ENCODE measurements around the gene ZNHIT1.

The ZNHIT1 gene

DNA sequence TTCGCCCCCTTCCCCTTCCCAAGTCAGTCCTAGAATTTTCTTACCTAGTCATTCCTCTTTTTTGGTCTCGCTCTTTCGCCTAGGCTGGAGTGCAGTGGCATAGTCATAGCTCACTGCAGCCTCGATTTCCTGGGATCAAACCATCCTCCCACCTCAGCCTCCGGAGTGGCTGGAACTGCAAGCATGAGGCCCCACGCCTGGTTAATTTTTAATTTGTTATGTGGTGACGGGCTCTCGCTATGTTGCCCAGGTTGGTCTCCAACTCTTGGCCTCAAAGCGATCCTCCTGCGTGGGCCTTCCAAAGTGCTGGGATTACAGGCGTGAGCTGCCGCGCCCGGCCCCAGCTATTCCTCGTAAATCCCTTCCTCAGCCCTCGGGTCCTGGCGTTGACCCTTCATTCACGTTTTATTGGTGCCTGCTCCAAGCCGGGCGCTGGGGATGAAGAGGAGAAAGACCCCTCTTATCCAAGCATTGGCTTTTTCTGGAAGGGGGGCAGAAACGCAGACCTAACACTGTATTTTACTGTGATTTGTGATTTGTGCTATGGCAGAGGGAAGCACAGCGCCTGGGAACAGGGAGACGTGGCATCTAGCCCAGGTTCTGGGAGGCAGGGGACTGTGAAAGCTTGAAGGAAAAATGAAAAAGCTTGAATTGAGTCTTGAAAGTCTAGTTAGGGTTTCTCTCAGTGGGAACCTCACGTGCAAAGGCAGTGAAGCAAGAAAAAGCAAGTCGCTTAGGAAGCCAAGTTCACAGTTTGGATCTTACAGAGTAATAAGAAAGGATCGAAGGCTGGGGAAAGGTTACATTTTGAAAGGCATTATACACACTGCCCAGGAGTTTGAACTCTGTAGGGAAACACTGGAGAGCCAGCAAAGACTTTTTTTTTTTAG lies 516 bp downstream of the ZNHIT1 start:
- no peak for DNase-seq (ENCODE audit: low read depth, low spot score)

DNA sequence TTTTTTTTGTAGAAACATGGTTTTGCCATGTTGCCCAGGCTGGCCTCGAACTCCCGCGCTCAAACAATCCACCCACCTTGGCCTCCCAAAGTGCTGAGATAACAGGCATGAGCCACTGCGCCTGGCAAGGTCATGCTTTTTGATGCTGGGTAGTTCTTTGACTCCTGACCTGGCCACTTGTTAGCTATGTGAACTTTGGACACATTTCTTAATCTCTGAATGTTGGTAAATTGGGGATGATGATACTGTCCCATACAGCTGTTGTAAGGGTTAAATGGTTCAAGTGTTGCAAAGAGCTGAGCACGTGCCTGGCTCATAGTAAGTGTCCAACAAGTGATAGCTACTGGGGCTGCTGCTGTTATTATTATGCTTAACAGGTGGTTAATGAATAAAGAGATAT lies 2.3 kb downstream of the ZNHIT1 start:
- no peak for DNase-seq (ENCODE audit: low read depth, low spot score)

DNA sequence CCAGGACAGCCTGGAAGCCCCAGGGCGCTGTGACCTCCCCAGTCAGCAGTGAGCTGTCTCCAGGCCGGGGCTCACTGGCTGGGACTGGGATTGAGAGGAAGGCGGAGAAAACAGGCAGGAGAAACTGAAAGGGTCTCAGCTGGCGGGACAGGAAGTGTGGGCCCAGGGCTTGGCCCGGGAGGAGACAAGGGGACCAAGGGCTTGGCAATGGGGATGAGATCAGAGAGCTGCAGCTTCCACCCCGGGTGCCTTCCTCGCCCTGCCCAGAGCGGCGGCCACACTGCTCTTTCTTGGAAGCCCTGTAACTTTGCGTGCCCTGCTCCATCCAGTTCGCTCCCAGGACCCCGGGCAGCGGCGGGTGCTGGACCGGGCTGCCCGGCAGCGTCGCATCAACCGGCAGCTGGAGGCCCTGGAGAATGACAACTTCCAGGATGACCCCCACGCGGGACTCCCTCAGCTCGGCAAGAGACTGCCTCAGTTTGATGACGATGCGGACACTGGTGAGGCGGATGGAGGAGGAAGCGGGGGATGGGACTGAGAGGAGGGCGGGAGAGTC lies 4.4 kb downstream of the ZNHIT1 start:
- DNase-seq (ENCODE audit: low read depth, low spot score) = no peak

DNA sequence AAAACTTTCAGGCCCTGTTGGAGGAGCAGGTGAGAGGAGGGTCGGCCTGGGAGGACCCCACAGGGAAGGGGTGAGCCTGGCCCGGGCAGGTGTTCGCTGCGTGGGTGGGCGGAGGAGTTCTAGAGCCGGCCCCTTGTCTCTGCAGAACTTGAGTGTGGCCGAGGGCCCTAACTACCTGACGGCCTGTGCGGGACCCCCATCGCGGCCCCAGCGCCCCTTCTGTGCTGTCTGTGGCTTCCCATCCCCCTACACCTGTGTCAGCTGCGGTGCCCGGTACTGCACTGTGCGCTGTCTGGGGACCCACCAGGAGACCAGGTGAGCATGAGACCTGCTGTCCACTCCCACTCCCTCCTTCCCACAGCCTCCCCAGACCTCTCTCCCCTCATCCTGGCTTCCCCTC lies 5.6 kb downstream of the ZNHIT1 start:
- no peak for DNase-seq (ENCODE audit: low read depth, low spot score)

DNA sequence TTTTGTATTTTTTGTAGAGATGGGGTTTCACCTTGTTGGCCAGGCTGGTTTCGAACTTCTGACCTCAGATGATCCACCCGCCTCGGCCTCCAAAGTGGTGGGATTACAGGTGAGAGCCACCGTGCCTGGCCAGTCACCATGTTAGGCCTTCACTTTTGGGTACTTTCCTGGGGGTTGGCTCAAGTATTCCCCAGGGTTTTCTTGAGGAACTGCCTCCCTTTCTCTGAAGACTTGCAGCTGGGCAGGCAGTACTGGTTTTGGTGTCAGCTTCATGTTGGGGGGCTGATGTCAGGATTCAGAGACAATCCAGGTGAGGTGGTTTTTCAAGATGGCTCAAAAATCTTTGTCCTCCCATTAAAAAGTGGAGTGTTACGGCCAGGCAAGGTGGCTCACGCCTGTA lies 7.7 kb downstream of the ZNHIT1 start:
- no peak for DNase-seq (ENCODE audit: low read depth, low spot score)

DNA sequence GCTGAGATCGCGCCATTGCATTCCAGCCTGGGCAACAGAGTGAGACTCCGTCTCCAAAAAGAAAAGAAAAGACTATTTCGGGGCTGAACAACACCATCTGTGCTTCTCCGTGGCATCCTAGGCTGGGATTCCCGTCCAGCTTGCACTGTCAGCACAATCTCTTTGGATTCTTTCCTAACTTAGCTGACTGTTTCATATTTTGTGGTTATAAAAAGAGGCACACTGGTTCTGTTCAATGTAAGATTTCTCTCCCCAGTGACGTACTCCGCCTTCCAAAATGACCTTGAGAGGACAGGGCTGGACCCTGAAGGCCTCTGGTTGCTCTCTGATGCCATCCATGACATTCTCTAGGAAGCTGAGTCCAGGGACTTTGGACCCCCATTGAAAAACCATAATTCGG lies 8.8 kb downstream of the ZNHIT1 start:
- DNase-seq (ENCODE audit: low read depth, low spot score) = no peak

DNA sequence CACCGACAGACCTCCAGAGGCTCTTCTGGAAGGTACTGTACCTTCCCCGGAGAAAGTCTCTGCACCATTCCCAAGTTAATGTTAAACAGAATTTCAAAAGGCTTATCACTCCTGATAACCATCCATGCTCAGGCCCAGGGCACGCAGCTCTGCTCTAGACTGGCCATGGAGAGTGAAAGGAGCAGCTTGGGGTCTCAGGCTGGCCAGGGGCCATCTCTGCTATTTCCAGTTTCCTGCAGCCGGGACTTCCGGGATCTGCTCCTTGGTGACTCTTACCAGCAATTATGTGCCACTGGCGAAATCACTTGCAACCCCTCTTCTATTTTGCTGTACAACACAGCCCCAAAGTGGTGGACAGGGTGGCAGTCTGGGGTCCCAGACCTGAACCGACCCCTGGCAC lies 13.7 kb downstream of the ZNHIT1 start:
- DNase-seq (ENCODE audit: low read depth, low spot score) = no peak

DNA sequence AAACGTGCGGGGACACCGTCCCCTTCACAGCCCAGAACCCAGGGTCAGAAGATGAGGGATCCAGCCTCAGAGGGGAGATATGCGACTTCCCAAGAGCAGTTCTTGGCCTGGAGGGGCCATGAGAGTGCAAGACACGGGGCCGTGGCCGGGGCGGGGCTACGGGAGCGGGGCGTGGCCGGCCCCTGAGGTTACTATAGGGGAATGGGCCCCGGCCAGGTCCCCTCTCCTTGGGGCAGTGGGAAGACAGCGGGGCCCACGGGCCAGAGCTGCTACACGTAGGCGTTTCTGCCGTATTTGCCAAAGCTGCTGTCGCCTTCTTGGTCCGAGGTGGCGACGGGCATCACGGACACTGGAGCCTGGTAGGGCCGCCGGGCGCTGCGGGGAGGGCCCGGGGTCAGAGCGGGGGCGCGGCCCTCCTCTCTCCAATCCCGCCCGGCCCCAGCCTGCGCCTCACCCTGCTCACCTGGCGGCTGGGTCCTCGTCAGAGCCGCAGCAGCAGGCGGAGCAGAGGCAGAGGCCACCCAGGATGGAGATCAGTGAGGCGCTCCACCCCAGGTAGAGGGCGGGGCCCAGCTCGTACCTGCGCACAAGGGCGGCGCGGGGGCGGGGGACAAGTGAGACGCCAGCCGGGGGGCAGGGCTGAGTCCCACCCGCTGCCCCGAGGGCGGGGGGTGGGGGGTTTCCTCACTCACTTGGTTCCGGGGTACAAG lies 14.3 kb downstream of the ZNHIT1 start:
- DNase-seq (ENCODE audit: low read depth, low spot score) = no peak

DNA sequence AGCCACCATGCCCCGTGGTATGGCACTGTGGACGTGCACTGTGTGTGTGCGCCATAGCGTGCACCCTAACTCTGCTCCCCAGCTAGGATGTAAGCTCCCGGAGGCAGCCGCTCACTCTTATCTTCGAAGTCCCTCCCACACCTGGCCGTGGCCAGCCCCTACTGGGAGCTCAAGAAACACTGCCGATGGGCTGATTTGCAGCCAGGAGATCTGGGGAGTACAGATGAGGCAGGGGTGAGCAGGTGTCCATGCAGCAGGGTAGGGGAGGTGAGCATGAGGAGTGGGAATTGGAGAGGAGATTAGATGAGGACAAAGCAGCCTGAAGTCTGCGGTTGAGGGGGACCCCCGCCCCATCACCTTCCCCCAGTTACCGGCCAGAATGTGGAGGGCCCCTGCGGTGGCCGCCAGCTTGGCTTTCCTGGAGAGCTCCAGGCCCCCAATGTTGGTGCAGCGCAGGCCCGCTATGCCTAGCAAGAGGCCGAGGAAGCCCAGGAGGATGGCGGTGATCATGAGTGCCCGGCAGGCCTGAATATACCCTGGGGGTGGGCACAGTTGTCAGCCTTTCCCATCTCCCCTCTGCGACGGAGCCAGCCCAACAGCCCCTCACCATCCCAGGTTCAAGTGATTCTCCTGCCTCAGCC lies 16.1 kb downstream of the ZNHIT1 start:
- DNase-seq (ENCODE audit: low read depth, low spot score) = no peak

DNA sequence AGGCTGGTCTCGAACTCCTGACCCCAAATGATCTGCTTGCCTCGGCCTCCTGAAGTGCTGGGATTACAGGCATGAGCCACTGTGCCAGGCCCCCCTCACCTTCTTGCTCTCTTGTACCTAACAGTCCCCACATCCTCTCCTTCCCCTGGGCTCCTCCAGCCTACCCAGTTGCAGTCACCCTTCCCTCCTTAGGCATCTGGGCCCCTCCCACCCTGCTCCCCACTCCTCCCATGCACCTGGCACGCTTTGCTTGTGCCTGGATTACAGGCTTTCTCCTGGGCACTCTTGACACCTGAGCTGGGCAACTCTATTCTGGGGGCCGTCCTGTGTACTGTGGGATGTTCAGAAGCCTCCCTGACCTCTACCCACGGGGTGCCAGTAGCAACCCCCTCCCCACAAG lies 16.7 kb downstream of the ZNHIT1 start:
- DNase-seq (ENCODE audit: low read depth, low spot score) = no peak

DNA sequence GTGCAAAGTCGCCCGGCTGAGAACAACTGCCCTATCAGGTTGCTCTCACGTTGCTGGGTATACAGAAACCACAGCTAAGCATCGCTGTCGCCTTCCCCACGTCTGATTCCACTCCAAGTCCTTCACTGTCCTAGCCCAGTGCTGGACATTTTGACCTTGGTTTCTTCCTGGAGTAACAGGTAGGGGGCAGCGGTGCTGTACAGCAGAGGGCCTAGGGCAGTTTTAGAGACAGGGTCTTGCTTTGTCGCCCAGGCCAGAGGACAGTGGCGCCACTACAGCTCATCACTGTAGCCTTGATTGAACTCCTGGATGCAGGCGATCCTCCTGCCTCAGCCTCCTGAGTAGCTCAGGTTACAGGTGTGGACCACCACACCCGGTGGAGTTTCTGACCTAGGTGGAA lies 17.1 kb downstream of the ZNHIT1 start:
- no peak for DNase-seq (ENCODE audit: low read depth, low spot score)

DNA sequence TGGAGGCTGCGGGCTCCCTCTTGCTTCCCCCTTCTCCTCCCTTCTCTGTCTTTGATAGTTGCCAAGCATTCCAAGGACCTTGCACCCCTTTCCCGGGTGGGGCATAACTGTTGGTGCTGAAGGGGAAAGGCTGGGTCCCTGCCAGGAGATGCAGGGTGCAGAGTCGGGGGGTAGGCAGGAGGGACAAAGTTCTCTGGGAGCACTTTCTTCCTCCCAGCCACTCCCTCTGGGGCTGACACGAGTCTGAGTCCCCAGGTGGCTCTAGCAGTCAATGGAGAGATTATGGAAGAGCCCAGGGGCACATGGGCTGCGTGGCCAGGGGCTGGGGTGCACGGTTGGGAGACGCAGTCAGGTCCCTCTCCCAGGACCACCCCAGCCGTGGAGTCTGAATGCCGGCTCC lies 17.6 kb downstream of the ZNHIT1 start:
- no peak for DNase-seq (ENCODE audit: low read depth, low spot score)

DNA sequence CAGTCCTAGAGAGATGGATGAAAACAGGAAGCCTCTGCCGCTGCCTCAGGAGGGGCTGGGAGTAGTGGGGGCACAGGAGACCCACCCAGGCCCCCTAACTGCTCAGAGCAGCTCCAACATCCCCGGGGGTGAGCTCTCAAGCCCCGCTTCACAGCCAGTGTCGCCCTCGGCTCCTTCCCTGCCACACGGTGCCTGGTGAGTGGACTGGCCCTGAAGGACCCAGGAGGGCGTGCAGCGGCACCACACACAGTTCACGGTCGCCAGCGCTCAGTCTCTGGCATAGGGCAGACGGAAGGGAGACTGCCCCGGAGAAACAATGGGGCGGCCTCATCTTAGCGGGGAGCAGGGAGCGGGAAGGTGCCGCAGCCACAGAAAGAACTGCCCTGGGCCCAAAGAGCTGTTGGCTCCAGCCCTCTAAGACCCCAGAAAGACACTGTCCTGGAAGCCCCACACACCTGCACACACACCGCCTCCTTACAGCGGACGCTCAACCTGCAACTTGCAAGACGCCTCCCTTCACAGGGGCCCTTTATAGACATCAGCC lies 18.4 kb downstream of the ZNHIT1 start:
- DNase-seq (ENCODE audit: low read depth, low spot score) = no peak

DNA sequence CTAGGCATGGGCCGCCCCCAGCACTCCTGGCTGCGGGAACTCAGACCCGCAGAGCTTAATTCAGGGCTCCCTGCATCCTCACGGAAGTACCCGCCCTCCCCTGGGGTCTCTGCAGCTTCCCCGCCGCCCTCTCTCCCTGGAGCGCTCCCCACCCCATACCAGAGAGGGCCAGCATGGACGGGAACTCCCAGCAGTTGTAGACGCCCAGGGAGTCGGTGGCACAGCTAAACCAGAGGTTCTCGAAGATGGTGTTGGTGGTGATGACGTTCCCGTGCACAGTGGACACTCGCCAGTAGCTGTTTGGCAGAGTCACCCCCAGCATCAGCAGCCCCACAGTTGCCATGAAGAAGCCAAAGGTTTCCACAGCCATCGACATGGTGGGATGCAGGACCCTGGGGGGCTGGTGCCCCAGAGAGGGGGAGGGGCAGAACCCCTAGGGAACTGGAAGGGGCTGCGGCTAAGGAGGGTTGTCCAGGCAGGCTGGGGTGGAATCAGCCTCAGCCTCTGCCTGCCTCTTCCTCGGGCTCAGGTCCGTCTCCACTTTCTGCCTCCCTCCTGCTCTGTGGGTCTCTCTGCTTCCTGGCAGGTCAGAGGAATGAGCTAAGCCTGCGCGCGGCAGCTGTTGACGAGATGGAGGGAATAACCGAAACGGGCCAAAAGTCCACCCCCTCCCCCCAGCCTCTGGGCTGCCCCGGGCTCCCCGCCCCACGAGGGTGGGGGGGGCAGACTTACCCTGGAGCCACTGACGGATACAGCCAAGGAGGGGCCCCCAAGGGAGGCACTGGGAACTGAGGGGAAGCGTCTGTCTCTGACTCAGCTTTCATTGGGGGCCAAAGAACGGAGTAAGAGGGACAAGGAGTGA lies 19.5 kb downstream of the ZNHIT1 start, which contains the start of gene CLDN15:
TSS of gene CLDN15 (minus strand) at position 597 of the 862 bp plus-strand sequence. CDS start at position 376, 221 bp downstream.
- no peak for DNase-seq (ENCODE audit: low read depth, low spot score)

DNA sequence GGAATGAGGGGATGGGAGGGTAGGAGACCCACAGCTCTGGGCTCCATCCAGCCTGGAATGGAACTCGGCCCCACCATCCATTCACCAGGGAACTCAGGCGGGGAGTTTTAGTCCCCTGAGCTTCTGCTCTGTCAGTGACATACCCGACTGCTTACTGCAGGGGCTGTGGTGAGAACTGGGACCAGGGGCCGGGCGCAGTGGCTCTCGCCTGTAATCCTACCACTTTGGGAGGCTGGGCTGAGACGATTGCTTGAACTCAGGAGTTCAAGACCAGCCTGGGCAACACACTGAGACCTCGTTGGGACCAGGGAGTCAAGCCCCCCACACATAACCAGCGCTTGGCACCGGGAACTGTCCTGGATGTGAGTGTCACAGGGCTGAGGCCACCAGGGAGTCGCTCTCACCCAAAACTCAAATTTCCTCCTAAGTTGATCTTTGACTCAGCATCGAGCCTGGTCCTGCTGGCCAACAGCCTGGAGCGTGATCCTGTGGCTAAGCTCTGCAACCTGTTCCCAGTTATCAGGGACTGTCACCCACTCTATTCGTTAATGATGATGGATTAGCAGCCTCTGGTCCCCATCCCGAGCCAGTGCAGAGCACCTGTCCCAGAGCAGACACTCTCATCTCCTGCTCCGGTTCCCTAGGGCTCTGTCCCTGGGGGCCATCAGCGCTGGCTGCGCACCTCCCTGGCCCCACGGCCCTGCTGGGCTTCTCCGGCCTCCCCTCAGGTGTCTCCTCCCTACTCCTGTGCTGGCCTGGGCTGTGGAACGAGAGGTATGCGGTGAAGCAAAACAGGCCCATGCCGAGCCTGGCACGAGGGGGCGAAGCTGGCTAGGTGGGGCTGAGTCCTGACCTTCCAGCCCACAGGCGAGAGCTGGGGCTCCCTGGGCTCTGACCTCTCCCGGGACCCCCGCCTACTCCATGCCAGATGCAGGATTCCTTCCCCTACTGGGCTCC lies 20.5 kb downstream of the ZNHIT1 start:
- DNase-seq (ENCODE audit: low read depth, low spot score) = no peak

DNA sequence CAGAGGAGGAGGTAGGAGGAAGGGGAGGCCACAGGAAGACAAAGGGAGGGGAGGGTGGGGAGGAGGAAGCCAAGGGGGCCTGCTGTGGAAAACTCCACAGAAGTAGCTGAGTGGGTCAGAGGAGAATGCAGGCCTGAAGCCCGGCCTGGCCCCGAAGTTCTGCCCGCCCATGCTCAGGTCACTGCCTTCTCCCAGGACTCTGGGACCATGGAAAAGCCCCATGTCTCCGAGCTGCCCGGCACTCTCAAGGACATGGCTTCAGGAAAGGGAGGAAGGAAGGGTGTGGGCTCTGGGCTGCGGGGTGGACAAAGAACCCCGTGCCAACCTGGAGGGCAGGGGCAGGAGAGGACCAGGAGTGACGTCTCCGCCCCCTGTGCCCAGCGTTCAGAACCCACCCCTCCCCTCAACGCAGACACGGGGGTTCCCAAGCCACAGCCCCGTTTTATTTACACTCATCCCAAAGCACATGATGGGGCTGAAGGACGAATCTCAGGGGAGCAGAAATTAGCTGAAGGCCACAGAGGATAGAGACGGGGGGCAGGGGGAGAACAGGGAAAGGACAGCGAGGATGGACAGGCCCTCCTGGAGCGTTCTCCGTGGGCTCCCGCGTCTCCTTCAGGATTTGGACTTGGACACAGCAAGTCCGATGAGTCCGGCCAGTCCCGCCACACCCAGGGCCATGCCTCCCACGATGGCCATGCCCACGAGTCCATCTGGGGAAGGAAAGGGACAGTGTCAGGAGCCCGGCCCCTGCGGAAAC lies 21.4 kb downstream of the ZNHIT1 start:
- no peak for DNase-seq (ENCODE audit: low read depth, low spot score)

DNA sequence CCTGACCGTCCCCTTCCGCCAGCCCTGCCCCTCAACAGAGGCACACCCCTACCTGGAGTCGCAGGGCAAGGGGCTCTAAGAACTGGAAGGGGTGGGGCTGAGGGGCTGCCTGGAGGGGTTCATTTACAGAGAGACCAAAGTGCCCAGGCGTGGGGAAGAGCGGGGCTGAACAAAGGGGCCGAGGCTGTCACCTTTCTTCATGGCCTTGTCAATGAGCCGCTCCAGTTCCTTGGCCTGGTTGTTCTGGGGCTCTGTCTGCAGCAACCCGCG lies 21.9 kb downstream of the ZNHIT1 start:
- DNase-seq (ENCODE audit: low read depth, low spot score) = no peak

DNA sequence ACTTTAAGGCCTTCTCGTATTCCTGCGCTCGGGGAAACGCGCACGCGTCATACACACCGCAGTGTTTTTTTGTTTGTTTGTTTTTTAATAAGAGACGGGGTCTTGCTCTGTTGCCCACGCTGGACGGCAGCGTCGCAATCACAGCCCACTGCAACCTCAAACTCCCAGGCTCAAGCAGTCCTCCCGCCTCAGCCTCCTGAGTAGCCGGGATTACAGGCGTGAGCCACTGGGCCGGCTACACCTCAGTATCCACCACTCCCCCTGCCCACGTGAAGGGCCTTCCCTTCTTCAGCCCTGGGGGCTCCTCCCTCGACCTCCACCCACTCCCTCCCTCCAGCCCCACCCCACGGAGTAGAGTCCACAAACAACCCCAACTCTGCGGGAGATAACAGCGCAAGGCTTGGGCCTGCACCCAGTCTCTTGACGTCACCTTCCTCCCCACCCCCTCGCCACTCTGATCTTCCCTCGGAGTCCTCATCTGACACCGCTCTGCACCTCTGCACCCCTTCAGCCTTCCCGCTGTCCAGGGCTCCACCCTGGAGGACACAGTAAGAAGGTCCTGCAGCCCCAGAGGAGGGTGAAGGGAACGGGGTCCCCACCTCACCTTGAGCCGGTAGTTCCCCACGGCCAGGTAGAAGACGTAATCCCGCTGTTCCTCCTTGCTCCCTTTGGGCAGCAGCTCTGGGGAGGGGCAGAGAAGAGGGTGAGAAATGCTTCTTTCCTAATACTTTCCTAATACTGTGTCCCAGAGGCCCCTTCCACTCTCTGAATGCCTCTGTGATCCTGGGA lies 22.5 kb downstream of the ZNHIT1 start:
- no peak for DNase-seq (ENCODE audit: low read depth, low spot score)

DNA sequence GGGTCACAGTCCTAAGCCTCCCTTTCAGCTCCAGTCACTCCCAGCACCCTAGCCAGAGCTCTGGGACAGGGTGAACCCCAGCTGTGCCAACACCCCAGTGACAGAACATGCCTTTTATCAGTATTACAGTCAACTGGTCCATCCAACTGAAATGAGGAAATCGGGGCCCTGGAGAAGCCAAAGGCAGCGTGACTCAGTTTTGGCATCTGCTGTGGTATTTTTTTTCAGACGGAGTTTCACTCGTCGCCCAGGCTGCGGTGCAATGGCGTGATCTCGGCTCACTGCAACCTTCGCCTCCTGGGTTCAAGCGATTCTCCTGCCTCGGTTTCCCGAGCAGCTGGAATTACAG lies 23.0 kb downstream of the ZNHIT1 start:
- no peak for DNase-seq (ENCODE audit: low read depth, low spot score)
